DOHH2 (cell line): ENCODE results near the gene RRP15.

Experiments
- CTCF ChIP-seq: fragments of 200-600 bp; sonication (generic); IDR thresholded peaks from one replicate; pipeline ENCODE4 v1.5.1; 2014; ENCODE audit warnings: antibody characterized with exemption, mild to moderate bottlenecking, low read depth, low read length; ENCODE audit not compliant: poor library complexity, severe bottlenecking
- EZH2phosphoT487 ChIP-seq: fragments of 200-600 bp; sonication (generic); IDR thresholded peaks from 2 replicates; pipeline ENCODE4 v1.6.1; 2017; ENCODE audit warnings: borderline replicate concordance, mild to moderate bottlenecking, antibody characterized with exemption, low read length, moderate library complexity, mixed read lengths

- TF ChIP-seq CTCF (no peak), EZH2phosphoT487 (no peak)
These were observed 37.8 kb upstream of the RRP15 start for GRCh38 chr1:218247339-218247738.
